Activated naive CD8-positive, alpha-beta T cell (primary cell): ENCODE data around the gene KRTAP9-8.
"Not testable (repeated sequence)": the region's sequence is repeated elsewhere in the genome, so short reads cannot be mapped to it uniquely, and the experiment has no call there.

ENCODE experiments used
- H3K27ac Mint-ChIP-seq: one replicate; pipeline ENCODE4 v1.8.0; 2021; ENCODE audit warnings: mixed read lengths
- H3K27me3 Mint-ChIP-seq: one replicate; pipeline ENCODE4 v1.8.0; 2021; ENCODE audit warnings: mixed read lengths
- H3K36me3 Mint-ChIP-seq: one replicate; pipeline ENCODE4 v1.8.0; 2021; ENCODE audit warnings: mixed read lengths
- H3K4me1 Mint-ChIP-seq: one replicate; pipeline ENCODE4 v1.8.0; 2021; ENCODE audit warnings: low read depth, mixed read lengths
- H3K4me3 Mint-ChIP-seq: one replicate; pipeline ENCODE4 v1.8.0; 2021; ENCODE audit warnings: mild to moderate bottlenecking, mixed read lengths
- H3K9me3 Mint-ChIP-seq: one replicate; pipeline ENCODE4 v1.8.0; 2021; ENCODE audit warnings: low read depth, mixed read lengths

The KRTAP9-8 gene

GRCh38 chr17:41237116-41237515 is 683 bp upstream of the KRTAP9-8 start:
- not testable (repeated sequence) for H3K27me3 Mint-ChIP-seq, H3K27ac Mint-ChIP-seq, H3K4me1 Mint-ChIP-seq, H3K36me3 Mint-ChIP-seq, H3K4me3 Mint-ChIP-seq, H3K9me3 Mint-ChIP-seq

GRCh38 chr17:41246995-41247787 is 9.4 kb downstream of the KRTAP9-8 start:
- not testable (repeated sequence) for H3K4me3 Mint-ChIP-seq, H3K9me3 Mint-ChIP-seq, H3K27ac Mint-ChIP-seq, H3K27me3 Mint-ChIP-seq, H3K36me3 Mint-ChIP-seq, H3K4me1 Mint-ChIP-seq

- H3K4me3 Mint-ChIP-seq, H3K9me3 Mint-ChIP-seq, H3K36me3 Mint-ChIP-seq, H3K27ac Mint-ChIP-seq, H3K27me3 Mint-ChIP-seq, H3K4me1 Mint-ChIP-seq: not testable (repeated sequence)
These were observed 11.9 kb downstream of the KRTAP9-8 start, which contains the start of gene KRTAP9-4 for GRCh38 chr17:41249637-41250240. KRTAP9-4 (plus strand) TSS chr17:41249687; CDS start chr17:41249721, 34 bp downstream.

GRCh38 chr17:41251261-41251660 is 13.5 kb downstream of the KRTAP9-8 start:
- H3K4me3 Mint-ChIP-seq, result no peak overlapping the region
- no peaks in the 10 kb centered on the region for H3K36me3 Mint-ChIP-seq
- H3K9me3 Mint-ChIP-seq, result no peaks in the 10 kb centered on the region
- no peaks in the 10 kb centered on the region for H3K4me1 Mint-ChIP-seq
- no peak overlapping the region for H3K27ac Mint-ChIP-seq
- H3K27me3 Mint-ChIP-seq, result peaks cover 5% of the 10 kb centered on the region

GRCh38 chr17:41254861-41255260 is 17.1 kb downstream of the KRTAP9-8 start:
- Mint-ChIP-seq H3K4me3 (no peak overlapping the region), H3K27me3 (peaks cover 5% of the 10 kb centered on the region)

GRCh38 chr17:41255381-41256290 is 17.8 kb downstream of the KRTAP9-8 start, which contains the start of gene KRTAP9-9:
KRTAP9-9 (plus strand) TSS chr17:41255384.
- not testable (repeated sequence) for H3K27me3 Mint-ChIP-seq, H3K4me1 Mint-ChIP-seq, H3K4me3 Mint-ChIP-seq

More at GRCh38 chr17:41254861-41255260, 17.1 kb downstream of the KRTAP9-8 start:
- Mint-ChIP-seq H3K9me3 (no peaks in the 10 kb centered on the region), H3K36me3 (peaks cover 3% of the 10 kb centered on the region), H3K27ac (no peak overlapping the region), H3K4me1 (no peaks in the 10 kb centered on the region)

GRCh38 chr17:41256291-41256685 is 18.5 kb downstream of the KRTAP9-8 start:
- Mint-ChIP-seq H3K27me3 (peaks cover 5% of the 10 kb centered on the region), H3K27ac (no peak overlapping the region), H3K4me1 (peaks cover 12% of the 10 kb centered on the region), H3K4me3 (no peak overlapping the region), H3K9me3 (no peaks in the 10 kb centered on the region), H3K36me3 (peaks cover 8% of the 10 kb centered on the region)

More at GRCh38 chr17:41255381-41256290, 17.8 kb downstream of the KRTAP9-8 start, which contains the start of gene KRTAP9-9:
- H3K27ac Mint-ChIP-seq, H3K36me3 Mint-ChIP-seq, H3K9me3 Mint-ChIP-seq: not testable (repeated sequence)

GRCh38 chr17:41258406-41258805 is 20.6 kb downstream of the KRTAP9-8 start:
- H3K27me3 Mint-ChIP-seq, result peaks cover 4% of the 10 kb centered on the region
- peaks cover 14% of the 10 kb centered on the region for H3K4me1 Mint-ChIP-seq
- no peaks in the 10 kb centered on the region for H3K9me3 Mint-ChIP-seq
- H3K27ac Mint-ChIP-seq, result no peak overlapping the region
- no peak overlapping the region for H3K4me3 Mint-ChIP-seq
- H3K36me3 Mint-ChIP-seq, result peaks cover 10% of the 10 kb centered on the region

GRCh38 chr17:41263212-41263611 is 25.4 kb downstream of the KRTAP9-8 start:
- H3K27ac Mint-ChIP-seq, result no peak overlapping the region

GRCh38 chr17:41264599-41264998 is 26.8 kb downstream of the KRTAP9-8 start:
- Mint-ChIP-seq H3K27me3 (peaks cover 3% of the 10 kb centered on the region), H3K4me1 (peaks cover 14% of the 10 kb centered on the region), H3K36me3 (peaks cover 7% of the 10 kb centered on the region), H3K9me3 (no peaks in the 10 kb centered on the region), H3K27ac (no peak overlapping the region), H3K4me3 (no peak overlapping the region)

More at GRCh38 chr17:41263212-41263611, 25.4 kb downstream of the KRTAP9-8 start:
- no peak overlapping the region for H3K4me3 Mint-ChIP-seq
- H3K4me1 Mint-ChIP-seq, result peaks cover 14% of the 10 kb centered on the region
- H3K9me3 Mint-ChIP-seq, result no peaks in the 10 kb centered on the region
- peaks cover 10% of the 10 kb centered on the region for H3K36me3 Mint-ChIP-seq
- peaks cover 3% of the 10 kb centered on the region for H3K27me3 Mint-ChIP-seq

GRCh38 chr17:41265078-41265477 is 27.3 kb downstream of the KRTAP9-8 start, which contains the start of gene KRTAP9-6:
KRTAP9-6 (plus strand) TSS chr17:41265378; CDS start chr17:41265378, 0 bp downstream.
- H3K4me3 Mint-ChIP-seq, result no peak within 1 kb of the TSS
- H3K36me3 Mint-ChIP-seq, result peaks cover 7% of the 10 kb centered on the region
- H3K27me3 Mint-ChIP-seq, result peaks cover 3% of the 10 kb centered on the region
- peaks cover 13% of the 10 kb centered on the region for H3K4me1 Mint-ChIP-seq
- H3K27ac Mint-ChIP-seq, result no peak within 1 kb of the TSS
- no peaks in the 10 kb centered on the region for H3K9me3 Mint-ChIP-seq

GRCh38 chr17:41267711-41268110 is 29.9 kb downstream of the KRTAP9-8 start:
- Mint-ChIP-seq H3K9me3 (no peaks in the 10 kb centered on the region), H3K27me3 (peaks cover 3% of the 10 kb centered on the region), H3K4me1 (peaks cover 4% of the 10 kb centered on the region), H3K4me3 (no peak overlapping the region), H3K27ac (no peak overlapping the region), H3K36me3 (no peaks in the 10 kb centered on the region)

- H3K4me1 Mint-ChIP-seq, H3K36me3 Mint-ChIP-seq, H3K27ac Mint-ChIP-seq, H3K9me3 Mint-ChIP-seq, H3K27me3 Mint-ChIP-seq, H3K4me3 Mint-ChIP-seq: not testable (repeated sequence)
These were observed 33.5 kb downstream of the KRTAP9-8 start for GRCh38 chr17:41271323-41271722.

- H3K36me3 Mint-ChIP-seq, result no peaks in the 10 kb centered on the region
- H3K9me3 Mint-ChIP-seq, result no peaks in the 10 kb centered on the region
- H3K4me1 Mint-ChIP-seq, result peaks cover 5% of the 10 kb centered on the region
- no peak overlapping the region for H3K4me3 Mint-ChIP-seq
- no peak overlapping the region for H3K27ac Mint-ChIP-seq
- H3K27me3 Mint-ChIP-seq, result peaks cover 6% of the 10 kb centered on the region
These were observed 34.1 kb downstream of the KRTAP9-8 start for GRCh38 chr17:41271858-41272257.
